Urinary bladder (tissue), 4 donors: ENCODE measurements around the gene TARBP2. TPM values are rescaled to one million over a fixed set of nuclear protein-coding genes. Genes with fewer than 3 reads are reported as not detected.

Experiments
- DNase-seq: peaks from one replicate; pipeline ENCODE4 v3.0.0-alpha.2; 2015; ENCODE audit errors: extremely low spot score
- H3K27ac ChIP-seq: one replicate; pipeline ENCODE4 v1.5.1; 2013; ENCODE audit warnings: low read depth, mild to moderate bottlenecking, moderate library complexity
- H3K36me3 ChIP-seq: one replicate; pipeline ENCODE4 v1.6.1; 2013; ENCODE audit warnings: mild to moderate bottlenecking, moderate library complexity; ENCODE audit not compliant: insufficient read depth
- H3K4me1 ChIP-seq: one replicate; pipeline ENCODE4 v1.6.1; 2013; ENCODE audit warnings: mild to moderate bottlenecking, moderate library complexity; ENCODE audit not compliant: insufficient read depth
- H3K4me3 ChIP-seq: one replicate; pipeline ENCODE4 v1.5.1; 2013; ENCODE audit warnings: low read depth, low read length
- WGBS: extraction: QIAGEN DNeasy Blood & Tissue Kit; methylation state at CpG from one replicate; pipeline ENCODE4 v1.1.7; 2013; 5-methylcytosine and 5-hydroxymethylcytosine counted together
- polyA plus RNA-seq: library from polyadenylated mRNA; stranded (reverse); fragments of 200-250 nt; gene quantifications from one replicate; pipeline ENCODE4 v1.2.3, GENCODE V29; 2013
- total RNA-seq: library from RNA; depleted of rRNA; stranded (reverse); fragments of >200 nt; gene quantifications from one replicate; pipeline ENCODE4 v1.2.3, GENCODE V29; 2014
- donor health status: healthy with polysubstance abuse.
- donor health status: healthy.

The TARBP2 gene
- total and polyA plus RNA-seq, 2 donors = 22.2 to 24.1 TPM

GRCh38 chr12:53464685-53465418 lies 36.2 kb upstream of the TARBP2 start:
- Histone ChIP-seq H3K4me3 (no peak overlapping the region), H3K4me1 (no peaks in the 10 kb centered on the region), H3K36me3 (peaks cover 18% of the 10 kb centered on the region), H3K27ac (no peak overlapping the region)
- no peak for DNase-seq
- 89% methylated on average over 11 of the region's 11 CpGs for WGBS

GRCh38 chr12:53465679-53466078 lies 35.4 kb upstream of the TARBP2 start:
- H3K27ac ChIP-seq = no peak overlapping the region
- 58% methylated on average over 2 of the region's 2 CpGs for WGBS
- H3K4me1 ChIP-seq = no peaks in the 10 kb centered on the region
- H3K4me3 ChIP-seq = no peak overlapping the region
- no peak for DNase-seq
- H3K36me3 ChIP-seq = peaks cover 19% of the 10 kb centered on the region

GRCh38 chr12:53466640-53467039 lies 34.4 kb upstream of the TARBP2 start:
- Histone ChIP-seq H3K4me3 (no peak overlapping the region), H3K27ac (no peak overlapping the region), H3K4me1 (no peaks in the 10 kb centered on the region), H3K36me3 (peaks cover 16% of the 10 kb centered on the region)
- 63% methylated on average over 4 of the region's 4 CpGs for WGBS
- DNase-seq = no peak

GRCh38 chr12:53467082-53467481 lies 34.0 kb upstream of the TARBP2 start:
- H3K27ac ChIP-seq = no peak overlapping the region
- peaks cover 17% of the 10 kb centered on the region for H3K36me3 ChIP-seq
- DNase-seq = no peak
- H3K4me1 ChIP-seq = no peaks in the 10 kb centered on the region
- 74% methylated on average over 5 of the region's 5 CpGs for WGBS
- H3K4me3 ChIP-seq = no peak overlapping the region

- Histone ChIP-seq H3K36me3 (peaks cover 21% of the 10 kb centered on the region), H3K27ac (no peak overlapping the region), H3K4me3 (no peak overlapping the region), H3K4me1 (no peaks in the 10 kb centered on the region)
- no peak for DNase-seq
- 67% methylated on average over 2 of the region's 2 CpGs for WGBS
Measured at GRCh38 chr12:53467880-53468279, 33.2 kb upstream of the TARBP2 start.

GRCh38 chr12:53468282-53468681 lies 32.8 kb upstream of the TARBP2 start:
- Histone ChIP-seq H3K36me3 (peaks cover 21% of the 10 kb centered on the region), H3K27ac (no peak overlapping the region), H3K4me3 (no peak overlapping the region), H3K4me1 (no peaks in the 10 kb centered on the region)
- WGBS = 84% methylated on average over 1 of the region's 1 CpG
- no peak for DNase-seq

GRCh38 chr12:53472056-53472582 lies 29.0 kb upstream of the TARBP2 start:
- WGBS = 81% methylated on average over 1 of the region's 1 CpG

GRCh38 chr12:53474077-53474476 lies 27.0 kb upstream of the TARBP2 start:
- DNase-seq = no peak
- 69% methylated on average over 2 of the region's 2 CpGs for WGBS
- no peak overlapping the region for H3K4me3 ChIP-seq
- no peaks in the 10 kb centered on the region for H3K4me1 ChIP-seq
- H3K36me3 ChIP-seq = peaks cover 17% of the 10 kb centered on the region
- H3K27ac ChIP-seq = no peak overlapping the region

More at GRCh38 chr12:53472056-53472582, 29.0 kb upstream of the TARBP2 start:
- no peak for DNase-seq
- no peak overlapping the region for H3K4me3 ChIP-seq
- no peak overlapping the region for H3K27ac ChIP-seq
- H3K4me1 ChIP-seq = no peaks in the 10 kb centered on the region
- H3K36me3 ChIP-seq = peaks cover 18% of the 10 kb centered on the region

GRCh38 chr12:53474819-53475218 lies 26.3 kb upstream of the TARBP2 start:
- Histone ChIP-seq H3K27ac (no peak overlapping the region), H3K36me3 (peaks cover 13% of the 10 kb centered on the region), H3K4me3 (no peak overlapping the region), H3K4me1 (no peaks in the 10 kb centered on the region)
- DNase-seq = no peak
- 74% methylated on average over 13 of the region's 13 CpGs for WGBS

- no peaks in the 10 kb centered on the region for H3K4me1 ChIP-seq
- WGBS = 69% methylated on average over 2 of the region's 2 CpGs
- no peak overlapping the region for H3K27ac ChIP-seq
- no peak overlapping the region for H3K4me3 ChIP-seq
- peaks cover 15% of the 10 kb centered on the region for H3K36me3 ChIP-seq
- DNase-seq = no peak
Measured at GRCh38 chr12:53476769-53477209, 24.3 kb upstream of the TARBP2 start.

GRCh38 chr12:53478865-53479264 lies 22.2 kb upstream of the TARBP2 start:
- WGBS = 60% methylated on average over 1 of the region's 1 CpG
- Histone ChIP-seq H3K27ac (no peak overlapping the region), H3K4me3 (no peak overlapping the region), H3K4me1 (no peaks in the 10 kb centered on the region), H3K36me3 (peaks cover 16% of the 10 kb centered on the region)
- DNase-seq = no peak

GRCh38 chr12:53479331-53479730 lies 21.8 kb upstream of the TARBP2 start:
- H3K36me3 ChIP-seq = peaks cover 17% of the 10 kb centered on the region
- no peak overlapping the region for H3K4me3 ChIP-seq
- H3K4me1 ChIP-seq = no peaks in the 10 kb centered on the region
- no peak overlapping the region for H3K27ac ChIP-seq
- DNase-seq = no peak
- WGBS = 74% methylated on average over 5 of the region's 5 CpGs

GRCh38 chr12:53480491-53481442 lies 20.3 kb upstream of the TARBP2 start:
- Histone ChIP-seq H3K4me3 (no peak overlapping the region), H3K36me3 (peaks cover 17% of the 10 kb centered on the region), H3K4me1 (no peaks in the 10 kb centered on the region), H3K27ac (no peak overlapping the region)
- 64% methylated on average over 12 of the region's 12 CpGs for WGBS
- no peak for DNase-seq
